Endodermal cell (in vitro differentiated cells): ENCODE data around the gene PDCD1. TPM values are rescaled to one million over a fixed set of nuclear protein-coding genes. Genes with fewer than 3 reads are reported as not detected.
"Not testable (repeated sequence)": the region's sequence is repeated elsewhere in the genome, so short reads cannot be mapped to it uniquely, and the experiment has no call there.

Source experiments
- DNase-seq: peaks from one replicate; pipeline ENCODE4 v3.0.0-alpha.2; 2017
- H3K27ac ChIP-seq: 2 replicates; pipeline ENCODE4 v1.5.1; 2013; ENCODE audit warnings: mild to moderate bottlenecking, low read depth, low read length, moderate library complexity
- H3K27me3 ChIP-seq: 2 replicates; pipeline ENCODE4 v1.6.1; 2013; ENCODE audit warnings: mild to moderate bottlenecking, low read length, moderate library complexity; ENCODE audit not compliant: insufficient read depth, control insufficient read depth, poor library complexity, severe bottlenecking
- H3K36me3 ChIP-seq: 2 replicates; pipeline ENCODE4 v1.7.0; 2013; ENCODE audit warnings: mild to moderate bottlenecking, low read length, moderate library complexity; ENCODE audit not compliant: control insufficient read depth, insufficient read depth
- H3K4me1 ChIP-seq: one replicate; pipeline ENCODE4 v1.7.0; 2013; ENCODE audit warnings: low read length; ENCODE audit not compliant: control insufficient read depth, insufficient read depth
- H3K4me3 ChIP-seq: 2 replicates; pipeline ENCODE4 v1.5.1; 2013; ENCODE audit warnings: mild to moderate bottlenecking, low read length, moderate library complexity
- H3K9ac ChIP-seq: 2 replicates; pipeline ENCODE4 v1.6.1; 2013; ENCODE audit warnings: mild to moderate bottlenecking, low read length, moderate library complexity; ENCODE audit not compliant: poor library complexity, severe bottlenecking; ENCODE audit errors: extremely low read depth
- H3K9me3 ChIP-seq: 2 replicates; pipeline ENCODE4 v1.6.1; 2013; ENCODE audit warnings: mild to moderate bottlenecking, low read length, moderate library complexity; ENCODE audit not compliant: control insufficient read depth
- H3K27ac Mint-ChIP-seq: 2 replicates; pipeline ENCODE4 v1.8.0; 2020; ENCODE audit warnings: mixed read lengths
- H3K27me3 Mint-ChIP-seq: 2 replicates; pipeline ENCODE4 v1.8.0; 2021; ENCODE audit warnings: mild to moderate bottlenecking, mixed read lengths; ENCODE audit not compliant: insufficient read depth
- H3K36me3 Mint-ChIP-seq: 2 replicates; pipeline ENCODE4 v1.8.0; 2020; ENCODE audit warnings: low read depth, mixed read lengths
- H3K4me1 Mint-ChIP-seq: 2 replicates; pipeline ENCODE4 v1.8.0; 2020; ENCODE audit warnings: mixed read lengths
- H3K4me3 Mint-ChIP-seq: 2 replicates; pipeline ENCODE4 v1.8.0; 2020; ENCODE audit warnings: mild to moderate bottlenecking, moderate library complexity, mixed read lengths
- H3K9me3 Mint-ChIP-seq: 2 replicates; pipeline ENCODE4 v1.8.0; 2020; ENCODE audit warnings: mild to moderate bottlenecking, mixed read lengths
- CTCF ChIP-seq: fragments of 200-600 bp; sonication (generic); conservative IDR thresholded peaks from 2 replicates; pipeline ENCODE4 v1.5.0; 2021; ENCODE audit warnings: antibody characterized with exemption, mild to moderate bottlenecking
- WGBS, 2 experiments: methylation state at CpG; one replicate each; pipeline versions ENCODE4 v1.1.5 to v1.1.7; 2013; ENCODE audit warnings: missing lambda C conversion rate in 2 of 2, mixed read lengths in 1 of 2; ENCODE audit not compliant: insufficient coverage in 1 of 2, insufficient read length in 1 of 2; 5-methylcytosine and 5-hydroxymethylcytosine counted together
- total RNA-seq, 2 donors: library from RNA; stranded (reverse); fragmentation: NEBNext Ultra II Directional in 1 of 2; extraction: Animal tissue kit (Norgen Biotek cat#: 25700) in 1 of 2; gene quantifications; 2 replicates in 1 of 2; 3 replicates in 1 of 2; pipeline ENCODE4 v1.2.1, GENCODE V29; 2021

PDCD1 gene
- total RNA-seq, 2 donors from 2014 or later: 0.20 TPM; not detected in 1

GRCh38 chr2:241822264-241822623 lies 36.5 kb downstream of the PDCD1 start:
- H3K27me3 Mint-ChIP-seq: peaks cover 13% of the 10 kb centered on the region
- H3K27ac Mint-ChIP-seq: no peak overlapping the region
- Histone ChIP-seq H3K9me3 (peaks cover 15% of the 10 kb centered on the region), H3K4me1 (no peaks in the 10 kb centered on the region), H3K36me3 (no peaks in the 10 kb centered on the region), H3K9ac (no peak overlapping the region), H3K27me3 (peaks cover 10% of the 10 kb centered on the region), H3K4me3 (no peak overlapping the region), H3K27ac (no peak overlapping the region)
- H3K9me3 Mint-ChIP-seq: peaks cover 30% of the 10 kb centered on the region
- H3K36me3 Mint-ChIP-seq: no peaks in the 10 kb centered on the region
- TF ChIP-seq CTCF: no peak
- 91% methylated on average over 14 of the region's 14 CpGs for WGBS, 2 experiments
- no peak for DNase-seq
- no peak overlapping the region for H3K4me3 Mint-ChIP-seq
- H3K4me1 Mint-ChIP-seq: peaks cover 3% of the 10 kb centered on the region

- peaks cover 11% of the 10 kb centered on the region for H3K27me3 Mint-ChIP-seq
- 92 to 95% methylated on average over 13 to 28 of the region's 28 CpGs for WGBS, 2 experiments
Observed at GRCh38 chr2:241821460-241822263, 37.0 kb downstream of the PDCD1 start.

GRCh38 chr2:241820625-241821384 lies 37.9 kb downstream of the PDCD1 start:
- Mint-ChIP-seq H3K9me3 (peaks cover 16% of the 10 kb centered on the region), H3K36me3 (no peaks in the 10 kb centered on the region), H3K4me3 (no peak overlapping the region), H3K27me3 (peaks cover 7% of the 10 kb centered on the region), H3K27ac (no peak overlapping the region), H3K4me1 (peaks cover 3% of the 10 kb centered on the region)
- no peak for TF ChIP-seq CTCF
- H3K27me3 ChIP-seq: peaks cover 10% of the 10 kb centered on the region
- H3K4me1 ChIP-seq: no peaks in the 10 kb centered on the region
- no peaks in the 10 kb centered on the region for H3K36me3 ChIP-seq
- peaks cover 10% of the 10 kb centered on the region for H3K9me3 ChIP-seq
- 89 to 98% methylated on average over 13 to 31 of the region's 31 CpGs for WGBS, 2 experiments
- no peak overlapping the region for H3K9ac ChIP-seq
- no peak overlapping the region for H3K27ac ChIP-seq
- no peak overlapping the region for H3K4me3 ChIP-seq
- peak; percentile 49 for DNase-seq

More at GRCh38 chr2:241821460-241822263, 37.0 kb downstream of the PDCD1 start:
- peaks cover 24% of the 10 kb centered on the region for H3K9me3 Mint-ChIP-seq
- TF ChIP-seq CTCF: no peak
- no peaks in the 10 kb centered on the region for H3K36me3 Mint-ChIP-seq
- peaks cover 3% of the 10 kb centered on the region for H3K4me1 Mint-ChIP-seq
- H3K27ac ChIP-seq: no peak overlapping the region
- no peak overlapping the region for H3K9ac ChIP-seq
- H3K4me3 Mint-ChIP-seq: no peak overlapping the region
- H3K4me1 ChIP-seq: no peaks in the 10 kb centered on the region
- no peak for DNase-seq
- H3K27me3 ChIP-seq: peaks cover 10% of the 10 kb centered on the region
- H3K4me3 ChIP-seq: no peak overlapping the region
- H3K9me3 ChIP-seq: peaks cover 10% of the 10 kb centered on the region
- no peaks in the 10 kb centered on the region for H3K36me3 ChIP-seq
- no peak overlapping the region for H3K27ac Mint-ChIP-seq

DNA sequence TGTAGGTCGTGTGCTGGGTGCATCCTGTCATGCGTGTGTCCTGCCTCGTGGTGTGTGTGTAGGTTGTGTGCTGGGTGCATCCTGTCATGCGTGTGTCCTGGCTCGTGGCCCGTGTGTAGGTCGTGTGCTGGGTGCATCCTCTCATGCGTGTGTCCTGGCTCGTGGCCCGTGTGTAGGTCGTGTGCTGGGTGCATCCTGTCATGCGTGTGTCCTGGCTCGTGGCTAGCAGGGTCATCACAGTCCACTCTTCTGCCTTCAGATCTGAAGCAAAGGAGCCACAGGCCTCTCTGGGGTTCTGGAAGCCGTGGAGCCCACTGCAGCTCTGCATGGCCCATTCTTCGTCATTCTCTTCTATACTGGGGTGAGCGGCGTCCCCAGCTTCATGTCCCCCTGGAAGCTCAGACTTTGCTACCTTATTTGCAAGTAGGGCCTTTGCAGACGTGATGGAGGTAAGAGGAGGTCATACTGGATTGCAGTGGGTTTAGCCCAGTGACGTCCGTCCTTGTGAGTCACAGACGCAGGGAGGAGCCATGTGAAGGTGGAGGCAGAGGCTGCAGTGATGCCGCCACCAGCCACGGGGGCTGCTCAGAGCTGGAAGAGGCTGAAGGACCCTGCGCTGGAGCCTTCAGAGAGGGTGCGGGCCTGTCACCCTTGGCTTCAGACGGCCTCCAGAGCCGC lies 38.6 kb downstream of the PDCD1 start:
- peaks cover 10% of the 10 kb centered on the region for H3K27me3 ChIP-seq
- H3K4me1 ChIP-seq, DNase-seq, H3K9ac ChIP-seq, H3K4me3 Mint-ChIP-seq, H3K4me1 Mint-ChIP-seq, H3K27me3 Mint-ChIP-seq, H3K36me3 ChIP-seq, H3K36me3 Mint-ChIP-seq, H3K9me3 ChIP-seq, H3K27ac ChIP-seq, H3K27ac Mint-ChIP-seq, H3K4me3 ChIP-seq: not testable (repeated sequence)
- H3K9me3 Mint-ChIP-seq: peaks cover 16% of the 10 kb centered on the region
- WGBS, 2 experiments: 91 to 93% methylated on average over 19 to 27 of the region's 27 CpGs
